ENCODE results near the gene ERG28. TPM values are rescaled to one million over a fixed set of nuclear protein-coding genes. Genes with fewer than 3 reads are reported as not detected.
"Not testable (repeated sequence)": the region's sequence is repeated elsewhere in the genome, so short reads cannot be mapped to it uniquely, and the experiment has no call there.

Gene ERG28
- total and polyA plus RNA-seq, 7 experiments from 2014 or later, result 7.6 to 37.1 (median 13.2) TPM

GRCh38 chr14:75600100-75600499 lies 60.6 kb downstream of the ERG28 start:
- H3K27me3 ChIP-seq (ENCODE audit: control insufficient read depth in 2 of 2, insufficient read depth in 2 of 2, low read length in 2 of 2); CTCF ChIA-PET; H3K27me3 Mint-ChIP-seq; ATAC-seq; H3K4me3 Mint-ChIP-seq; DNase-seq; POLR2A ChIA-PET; H3K27ac ChIP-seq (ENCODE audit: low read depth, low read length); H3K9me3 ChIP-seq (ENCODE audit: control insufficient read depth in 2 of 3, low read length in 3 of 3); H3K36me3 ChIP-seq (ENCODE audit: control insufficient read depth in 2 of 3, insufficient read depth in 3 of 3, low read length in 3 of 3); H3K4me1 ChIP-seq (ENCODE audit: control insufficient read depth in 2 of 2, insufficient read depth in 2 of 2, low read length in 2 of 2); H3K4me3 ChIP-seq (ENCODE audit: low read length); H3K9me3 Mint-ChIP-seq; H3K36me3 Mint-ChIP-seq; H3K27ac Mint-ChIP-seq; intact Hi-C loops (cut with micrococcal nuclease); H3K4me1 Mint-ChIP-seq: not testable (repeated sequence)

Other genes with a start within 250 kb of the ERG28 start
- 10 to 100 TPM in 1 of 5 experiments, 1 to 10 TPM in 2, under 1 TPM in 2; 0.86 to 29.0 (median 1.5) TPM for gene JDP2, start 232.9 kb downstream of the ERG28 start, total RNA-seq
- gene JDP2, start 232.9 kb downstream of the ERG28 start, polyA plus RNA-seq, result not detected
- gene BATF, start 138.4 kb downstream of the ERG28 start, total RNA-seq, result 10 to 100 TPM in 3 of 5 experiments, 1 to 10 TPM in 2; 6.8 to 70.0 (median 10.6) TPM
- gene BATF, start 138.4 kb downstream of the ERG28 start, polyA plus RNA-seq, result 10 to 100 TPM; 24.7 to 26.7 TPM
- gene FLVCR2, start 82.3 kb downstream of the ERG28 start, total RNA-seq, result 1 to 10 TPM in 4 of 5 experiments, under 1 TPM in 1; 0.80 to 9.4 (median 5.0) TPM
- 1 to 10 TPM; 1.6 to 2.2 TPM for gene FLVCR2, start 82.3 kb downstream of the ERG28 start, polyA plus RNA-seq
- gene TTLL5, start 370 bp upstream of the ERG28 start, total RNA-seq, result 10 to 100 TPM; 21.0 to 31.4 (median 21.6) TPM
- 10 to 100 TPM in 1 of 2 donors, 1 to 10 TPM in 1; 7.8 to 15.6 TPM for gene TTLL5, start 370 bp upstream of the ERG28 start, polyA plus RNA-seq